BLaER1 (cell line): ENCODE data around the gene DNAJB1.

ENCODE experiments used
- H3K27ac ChIP-seq: shearing (Covaris generic); formaldehyde crosslinking; 2 replicates; pipeline ENCODE4 v1.8.1; 2022
- H3K27me3 ChIP-seq: shearing (Covaris generic); formaldehyde crosslinking; 2 replicates; pipeline ENCODE4 v1.8.1; 2022
- H3K36me3 ChIP-seq: shearing (Covaris generic); formaldehyde crosslinking; 2 replicates; pipeline ENCODE4 v1.8.1; 2022
- H3K4me1 ChIP-seq: shearing (Covaris generic); formaldehyde crosslinking; 2 replicates; pipeline ENCODE4 v1.8.1; 2022
- H3K4me2 ChIP-seq: shearing (Covaris generic); formaldehyde crosslinking; 2 replicates; pipeline ENCODE4 v1.8.1; 2022
- H3K4me3 ChIP-seq: shearing (Covaris generic); formaldehyde crosslinking; 2 replicates; pipeline ENCODE4 v1.8.1; 2022
- H3K9ac ChIP-seq: shearing (Covaris generic); formaldehyde crosslinking; 2 replicates; pipeline ENCODE4 v1.8.1; 2022
- H3K9me3 ChIP-seq: shearing (Covaris generic); formaldehyde crosslinking; 2 replicates; pipeline ENCODE4 v1.8.1; 2022
- H4K20me1 ChIP-seq: shearing (Covaris generic); formaldehyde crosslinking; 2 replicates; pipeline ENCODE4 v1.8.1; 2022
- Cebpa-rat ChIP-seq: shearing (Covaris generic); IDR thresholded peaks from 2 replicates; pipeline ENCODE4 v1.8.1; 2022

DNAJB1 gene

DNA sequence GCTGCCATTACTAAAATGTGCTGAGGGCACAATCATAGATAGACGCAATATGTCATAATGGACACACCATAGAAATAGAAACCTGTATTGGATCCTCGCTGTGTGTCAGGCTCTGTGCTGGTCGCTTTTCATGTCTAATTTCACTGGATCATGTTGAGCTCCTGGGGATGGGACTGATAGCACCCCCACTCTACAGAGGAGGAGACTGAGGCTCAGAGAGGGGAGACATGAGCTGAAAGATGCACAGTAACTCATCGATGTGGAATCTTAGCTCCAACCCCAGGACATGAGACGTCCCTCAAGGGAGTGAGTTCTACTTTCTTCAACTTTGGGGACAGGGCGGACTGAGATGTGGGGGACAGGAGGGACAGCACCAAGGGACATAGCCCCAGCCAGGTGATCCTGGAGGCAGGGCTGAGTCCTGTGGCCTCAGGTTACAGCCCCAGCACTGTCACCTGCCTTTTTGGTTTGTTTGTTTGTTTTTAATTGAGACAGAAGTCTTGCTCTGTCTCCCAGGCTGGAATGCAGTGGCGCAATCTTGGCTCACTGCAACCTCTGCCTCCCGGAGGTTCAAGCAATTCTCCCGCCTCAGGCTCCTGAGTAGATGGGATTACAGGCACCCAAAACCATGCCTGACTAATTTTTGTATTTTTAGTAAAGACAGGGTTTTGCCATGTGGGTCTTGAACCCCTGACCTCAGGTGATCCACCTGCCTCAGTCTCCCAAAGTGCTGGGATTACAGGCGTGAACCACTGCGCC lies 15.7 kb downstream of the DNAJB1 start:
- no peaks in the 10 kb centered on the region for H3K36me3 ChIP-seq
- H3K4me3 ChIP-seq, result no peak overlapping the region
- no peak overlapping the region for H3K4me2 ChIP-seq
- TF ChIP-seq Cebpa-rat, result no peak
- H3K27ac ChIP-seq, result no peak overlapping the region
- H4K20me1 ChIP-seq, result no peaks in the 10 kb centered on the region
- H3K9me3 ChIP-seq, result no peaks in the 10 kb centered on the region
- H3K27me3 ChIP-seq, result no peaks in the 10 kb centered on the region
- H3K9ac ChIP-seq, result no peak overlapping the region
- H3K4me1 ChIP-seq, result peaks cover 20% of the 10 kb centered on the region

DNA sequence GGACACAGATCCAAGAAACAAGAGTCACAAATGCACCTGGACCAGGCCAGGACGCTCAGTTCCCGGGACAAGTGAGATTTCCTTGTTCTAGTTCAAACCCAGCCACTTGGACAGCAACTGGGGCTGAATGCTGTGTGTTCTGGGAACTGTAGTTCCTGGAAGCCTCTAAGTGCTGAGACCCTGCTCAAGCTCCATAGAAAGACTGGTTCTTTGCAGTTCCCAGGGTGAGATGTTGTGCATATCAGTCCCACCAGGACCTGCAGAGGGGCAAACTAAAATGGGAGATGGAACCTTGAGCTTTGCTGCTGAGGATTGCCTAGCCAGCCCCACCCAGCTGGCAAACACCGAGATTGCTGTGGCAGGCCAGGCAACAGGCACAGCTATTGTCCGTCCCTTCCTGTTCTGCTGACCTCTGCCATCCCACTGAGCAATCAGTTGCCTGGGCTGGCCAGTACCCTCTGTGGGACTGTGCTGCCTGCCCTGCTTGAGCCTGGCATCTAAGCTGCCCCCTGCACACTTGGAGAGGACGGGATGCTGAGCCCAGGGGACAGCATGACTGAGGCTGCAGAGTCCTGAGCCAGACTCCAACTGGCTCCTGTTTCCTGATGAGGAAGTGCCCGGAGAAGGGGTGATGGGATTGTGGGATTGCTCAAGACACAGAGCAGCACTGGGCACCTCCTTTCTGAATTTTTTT lies 20.8 kb downstream of the DNAJB1 start:
- H3K4me2 ChIP-seq, result peak overlapping the region; percentile 90; the same call in 1 of the 2 replicates
- peaks cover 22% of the 10 kb centered on the region for H3K4me1 ChIP-seq
- H3K27me3 ChIP-seq, result no peaks in the 10 kb centered on the region
- TF ChIP-seq Cebpa-rat, result no peak
- H3K4me3 ChIP-seq, result no peak overlapping the region
- H4K20me1 ChIP-seq, result peaks cover 7% of the 10 kb centered on the region; the same call in 1 of the 2 replicates
- H3K36me3 ChIP-seq, result 0 out of 2 replicates have a peak, but pooled peaks cover 4% of the 10 kb centered on the region
- no peak overlapping the region for H3K27ac ChIP-seq
- H3K9me3 ChIP-seq, result no peaks in the 10 kb centered on the region
- H3K9ac ChIP-seq, result no peak overlapping the region

- Histone ChIP-seq H3K9me3 (no peaks in the 10 kb centered on the region), H3K9ac (no peak overlapping the region), H3K36me3 (0 out of 2 replicates have a peak, but pooled peaks cover 6% of the 10 kb centered on the region), H3K27ac (no peak overlapping the region), H3K27me3 (no peaks in the 10 kb centered on the region), H3K4me2 (peak overlapping the region; percentile 90), H4K20me1 (peaks cover 7% of the 10 kb centered on the region; the same call in 1 of the 2 replicates), H3K4me1 (peaks cover 22% of the 10 kb centered on the region), H3K4me3 (peak overlapping the region; percentile 76; the same call in 1 of the 2 replicates)
- TF ChIP-seq Cebpa-rat, result no peak
These were observed 21.4 kb downstream of the DNAJB1 start for GRCh38 chr19:14496834-14497227.

DNA sequence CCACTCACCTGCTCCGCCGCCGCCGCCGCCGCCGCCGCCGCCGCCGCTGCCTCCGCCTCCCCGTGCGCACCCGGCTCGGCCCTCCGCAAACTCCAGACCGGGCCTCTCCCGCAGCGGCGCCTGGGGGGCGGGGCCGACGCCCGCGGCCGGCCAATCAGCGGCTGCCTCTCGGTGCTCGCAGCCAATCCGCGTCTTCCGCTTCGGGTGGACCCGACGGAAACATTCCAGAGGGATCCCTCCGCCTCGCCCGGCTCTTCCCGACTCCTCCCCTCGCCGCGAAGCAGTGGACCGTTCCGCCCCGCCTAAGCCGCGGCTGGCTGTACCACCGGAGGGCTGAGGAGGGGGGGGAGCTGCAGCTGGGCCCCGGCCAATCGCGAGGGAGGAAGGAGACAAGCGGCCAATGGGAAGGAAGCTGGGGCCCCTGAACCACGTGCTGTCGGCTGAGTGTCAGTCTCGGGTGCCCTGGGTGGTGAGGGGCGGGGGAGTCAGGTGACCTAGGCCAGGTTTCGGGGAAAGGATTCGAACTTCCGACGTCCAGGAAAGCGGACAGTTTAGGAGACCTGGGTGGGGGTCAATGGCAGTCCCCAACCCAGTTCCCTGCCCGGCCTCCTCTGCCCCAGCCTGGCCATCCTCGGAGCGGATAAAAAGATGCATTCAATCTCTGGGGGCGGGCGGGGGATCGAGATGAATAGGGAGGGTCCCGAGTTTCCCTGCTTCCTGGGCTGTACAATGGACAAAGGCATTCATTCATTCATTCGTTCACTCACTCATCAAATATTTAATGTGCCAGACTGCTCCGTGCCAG lies 22.0 kb downstream of the DNAJB1 start, which contains the start of gene GIPC1:
TSS of gene GIPC1 (minus strand) at position 99 of the 805 bp plus-strand sequence. CDS start 13,151 bp downstream, outside the sequence.
- H3K9ac ChIP-seq, result peak within 1 kb of the TSS; percentile 80
- H3K27ac ChIP-seq, result peak within 1 kb of the TSS; percentile 82

DNA sequence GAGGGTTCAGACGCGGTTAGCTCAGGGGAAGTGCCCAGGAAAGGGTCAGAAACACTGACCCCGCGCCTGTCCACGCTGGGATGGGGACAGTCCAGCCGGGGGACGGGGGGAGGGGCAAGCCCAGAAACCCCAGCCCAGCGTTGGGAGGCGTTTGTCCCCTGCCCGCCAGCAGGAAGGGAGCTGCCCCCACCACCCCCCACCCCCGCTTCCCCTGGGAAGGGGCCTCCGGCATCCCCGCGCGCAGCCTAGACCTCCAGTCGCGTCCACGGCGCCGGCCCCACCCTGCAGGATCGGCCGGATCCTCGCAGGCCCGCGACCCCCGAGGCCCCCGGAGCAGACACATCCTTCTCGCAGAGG lies 22.5 kb downstream of the DNAJB1 start:
- H3K27me3 ChIP-seq, result no peaks in the 10 kb centered on the region
- peaks cover 7% of the 10 kb centered on the region; the same call in 1 of the 2 replicates for H4K20me1 ChIP-seq
- no peak for TF ChIP-seq Cebpa-rat
- H3K4me3 ChIP-seq, result peak overlapping the region; percentile 76
- H3K4me1 ChIP-seq, result peaks cover 22% of the 10 kb centered on the region
- H3K4me2 ChIP-seq, result peak overlapping the region; percentile 90
- peak overlapping the region; percentile 82 for H3K27ac ChIP-seq
- peaks cover 16% of the 10 kb centered on the region; the same call in 1 of the 2 replicates for H3K36me3 ChIP-seq
- no peaks in the 10 kb centered on the region for H3K9me3 ChIP-seq
- peak overlapping the region; percentile 80 for H3K9ac ChIP-seq

More for the DNA sequence above, 22.0 kb downstream of the DNAJB1 start, which contains the start of gene GIPC1:
- peaks cover 7% of the 10 kb centered on the region; the same call in 1 of the 2 replicates for H4K20me1 ChIP-seq
- peak within 1 kb of the TSS; percentile 90 for H3K4me2 ChIP-seq
- H3K4me3 ChIP-seq, result peak within 1 kb of the TSS; percentile 76
- TF ChIP-seq Cebpa-rat, result no peak
- peaks cover 12% of the 10 kb centered on the region; the same call in 1 of the 2 replicates for H3K36me3 ChIP-seq
- no peaks in the 10 kb centered on the region for H3K9me3 ChIP-seq
- H3K27me3 ChIP-seq, result no peaks in the 10 kb centered on the region
- peaks cover 22% of the 10 kb centered on the region for H3K4me1 ChIP-seq

- no peaks in the 10 kb centered on the region for H3K9me3 ChIP-seq
- H3K27me3 ChIP-seq, result no peaks in the 10 kb centered on the region
- H3K4me1 ChIP-seq, result peaks cover 22% of the 10 kb centered on the region
- peak overlapping the region; percentile 82; the same call in 1 of the 2 replicates for H3K27ac ChIP-seq
- TF ChIP-seq Cebpa-rat, result no peak
- H3K4me3 ChIP-seq, result peak overlapping the region; percentile 76
- peaks cover 18% of the 10 kb centered on the region for H3K36me3 ChIP-seq
- H4K20me1 ChIP-seq, result peaks cover 7% of the 10 kb centered on the region; the same call in 1 of the 2 replicates
- peak overlapping the region; percentile 80 for H3K9ac ChIP-seq
- H3K4me2 ChIP-seq, result peak overlapping the region; percentile 90
These were observed 23.1 kb downstream of the DNAJB1 start for GRCh38 chr19:14494910-14495671.

GRCh38 chr19:14494411-14494810 lies 23.8 kb downstream of the DNAJB1 start:
- Histone ChIP-seq H3K9ac (no peak overlapping the region), H3K27me3 (no peaks in the 10 kb centered on the region), H3K36me3 (peaks cover 22% of the 10 kb centered on the region), H4K20me1 (peaks cover 7% of the 10 kb centered on the region; the same call in 1 of the 2 replicates), H3K4me2 (peak overlapping the region; percentile 90), H3K4me3 (no peak overlapping the region), H3K9me3 (no peaks in the 10 kb centered on the region), H3K4me1 (peaks cover 22% of the 10 kb centered on the region), H3K27ac (no peak overlapping the region)
- TF ChIP-seq Cebpa-rat, result no peak

DNA sequence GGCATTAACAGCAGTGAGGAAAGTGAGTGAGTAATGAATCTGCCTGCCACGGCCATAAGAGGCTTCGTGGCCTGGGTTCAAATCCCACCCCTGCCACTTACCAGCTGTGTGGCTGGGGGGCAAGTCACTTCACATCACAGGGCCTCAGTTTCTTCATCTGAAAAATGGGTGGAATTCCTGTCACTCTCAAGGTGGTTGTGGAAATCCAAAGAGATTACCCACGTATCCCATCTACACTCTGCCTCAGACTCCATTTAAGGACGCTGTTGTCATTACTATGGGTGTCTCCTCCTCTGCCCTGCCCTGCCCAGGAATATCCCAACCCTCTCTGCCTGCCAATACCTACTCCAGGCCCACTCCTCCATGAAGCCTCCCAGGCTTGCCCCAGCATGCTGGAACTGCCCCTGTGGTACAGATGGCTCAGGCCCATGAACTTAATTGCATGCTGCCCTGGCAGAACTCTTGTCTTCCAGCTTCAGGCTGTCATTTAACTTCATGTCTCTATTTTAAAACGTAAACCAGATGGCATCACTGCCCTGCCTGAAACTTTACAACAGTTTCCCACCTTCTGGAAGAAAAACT lies 25.4 kb downstream of the DNAJB1 start:
- Histone ChIP-seq H3K4me1 (peaks cover 22% of the 10 kb centered on the region), H3K27ac (no peak overlapping the region), H3K36me3 (peaks cover 38% of the 10 kb centered on the region), H3K9ac (no peak overlapping the region), H3K9me3 (no peaks in the 10 kb centered on the region), H3K27me3 (no peaks in the 10 kb centered on the region), H3K4me3 (no peak overlapping the region), H3K4me2 (no peak overlapping the region), H4K20me1 (peaks cover 7% of the 10 kb centered on the region; the same call in 1 of the 2 replicates)
- no peak for TF ChIP-seq Cebpa-rat
